Amniotic stem cell (primary cell): ENCODE results near the gene ANKRD40.
"Not testable (repeated sequence)": the region's sequence is repeated elsewhere in the genome, so short reads cannot be mapped to it uniquely, and the experiment has no call there.

Experiments used
- DNase-seq: peaks from one replicate; lab custom pipeline; 2025; lab: John Stamatoyannopoulos, UW

Gene ANKRD40

DNA sequence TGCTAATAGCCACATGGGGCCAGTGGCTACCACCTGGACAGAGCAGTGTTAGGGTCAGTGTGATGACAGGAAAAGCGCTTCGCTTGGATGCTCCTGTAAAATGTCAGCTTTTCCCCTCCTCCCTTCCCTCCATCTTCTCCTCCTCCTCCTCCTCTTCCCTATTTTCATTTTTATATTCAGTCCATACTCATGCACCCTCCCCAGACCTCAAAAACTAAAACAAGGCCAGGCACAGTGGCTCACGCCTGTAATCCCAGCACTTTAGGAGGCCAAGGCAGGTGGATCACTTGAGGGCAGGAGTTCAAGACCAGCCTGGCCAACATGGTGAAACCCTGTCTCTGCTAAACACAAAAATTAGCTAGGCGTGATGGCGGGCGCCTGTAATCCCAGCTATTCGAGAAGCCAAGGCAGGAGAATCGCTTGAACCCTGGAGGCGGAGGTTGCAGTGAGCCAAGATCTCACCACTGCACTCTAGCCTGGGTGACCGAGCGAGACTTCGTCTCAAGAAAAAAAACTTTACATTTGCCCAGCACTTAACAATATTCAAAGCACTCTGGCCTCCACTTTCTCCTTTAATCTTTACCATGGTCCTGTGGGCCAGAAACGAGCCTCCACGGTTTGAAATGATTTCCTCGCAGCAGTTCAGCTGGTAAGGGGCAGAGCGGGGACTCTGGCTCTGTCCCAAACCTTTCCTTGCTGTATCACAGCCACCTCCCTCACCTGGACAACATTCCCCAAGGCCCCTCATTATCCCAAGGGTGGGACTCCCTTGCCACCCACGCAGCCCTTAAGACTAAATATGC is 21.8 kb downstream of the ANKRD40 start:
- no peak for DNase-seq

GRCh38 chr17:50685334-50685665 is 22.4 kb downstream of the ANKRD40 start:
- DNase-seq = no peak

DNA sequence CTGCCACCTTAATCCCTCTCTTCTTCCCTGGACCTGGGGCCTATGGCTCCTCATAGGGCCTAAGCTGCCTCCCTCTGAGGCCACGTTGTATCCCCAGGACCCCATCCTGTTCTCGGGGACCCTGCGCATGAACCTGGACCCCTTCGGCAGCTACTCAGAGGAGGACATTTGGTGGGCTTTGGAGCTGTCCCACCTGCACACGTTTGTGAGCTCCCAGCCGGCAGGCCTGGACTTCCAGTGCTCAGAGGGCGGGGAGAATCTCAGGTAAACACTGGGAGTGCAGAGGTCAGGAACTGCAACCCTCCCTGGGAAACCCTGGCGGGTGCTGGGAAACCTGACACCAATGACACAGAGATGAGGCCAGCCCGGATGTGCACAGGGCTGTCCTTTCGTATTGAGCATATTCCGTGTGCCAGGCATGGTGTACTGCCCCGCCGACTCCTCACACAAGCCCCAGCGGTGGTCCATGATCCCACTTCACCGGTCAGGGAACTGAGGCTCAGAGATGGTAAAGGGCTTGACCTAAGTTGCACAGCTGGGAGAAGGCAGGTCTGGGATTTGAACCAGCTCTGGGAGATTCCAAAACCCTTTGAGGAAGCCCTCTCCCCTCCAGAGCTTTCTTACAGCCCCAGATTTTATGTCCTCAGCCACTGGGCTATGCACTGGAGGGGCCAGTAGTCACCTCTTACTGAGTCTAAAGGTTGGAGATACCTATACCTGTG is 22.9 kb downstream of the ANKRD40 start:
- DNase-seq = no peak

GRCh38 chr17:50684288-50684611 is 23.5 kb downstream of the ANKRD40 start:
- DNase-seq = no peak

DNA sequence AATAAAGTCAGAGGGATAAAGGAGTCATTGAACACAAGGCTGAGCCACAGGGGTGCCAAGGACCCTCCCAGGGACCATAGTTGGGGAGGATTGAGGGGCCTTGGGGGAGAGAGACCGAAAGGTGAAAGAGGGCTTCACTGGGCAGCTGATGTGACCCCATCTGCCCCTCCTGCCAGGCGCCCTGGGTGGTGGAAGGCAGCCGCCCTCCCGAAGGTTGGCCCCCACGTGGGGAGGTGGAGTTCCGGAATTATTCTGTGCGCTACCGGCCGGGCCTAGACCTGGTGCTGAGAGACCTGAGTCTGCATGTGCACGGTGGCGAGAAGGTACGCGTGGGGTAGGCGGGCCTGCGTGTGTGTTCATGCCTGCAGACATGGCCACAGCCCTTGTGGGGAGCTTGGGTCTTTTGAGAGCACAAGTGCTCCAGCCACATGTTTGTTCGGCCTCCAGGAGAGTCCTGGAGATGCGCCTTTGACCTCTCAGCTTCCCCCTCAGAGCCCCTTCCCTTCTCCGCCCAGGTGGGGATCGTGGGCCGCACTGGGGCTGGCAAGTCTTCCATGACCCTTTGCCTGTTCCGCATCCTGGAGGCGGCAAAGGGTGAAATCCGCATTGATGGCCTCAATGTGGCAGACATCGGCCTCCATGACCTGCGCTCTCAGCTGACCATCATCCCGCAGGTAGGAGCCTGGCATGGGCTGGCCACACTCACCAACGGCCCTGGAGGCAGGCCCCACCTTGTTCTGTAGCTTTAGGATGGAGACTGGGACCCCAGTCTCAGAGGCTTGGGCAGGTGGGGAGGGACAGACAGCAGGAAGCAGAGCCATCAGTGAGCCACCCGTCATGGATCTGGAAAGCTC is 24.1 kb downstream of the ANKRD40 start:
- DNase-seq = no peak

DNA sequence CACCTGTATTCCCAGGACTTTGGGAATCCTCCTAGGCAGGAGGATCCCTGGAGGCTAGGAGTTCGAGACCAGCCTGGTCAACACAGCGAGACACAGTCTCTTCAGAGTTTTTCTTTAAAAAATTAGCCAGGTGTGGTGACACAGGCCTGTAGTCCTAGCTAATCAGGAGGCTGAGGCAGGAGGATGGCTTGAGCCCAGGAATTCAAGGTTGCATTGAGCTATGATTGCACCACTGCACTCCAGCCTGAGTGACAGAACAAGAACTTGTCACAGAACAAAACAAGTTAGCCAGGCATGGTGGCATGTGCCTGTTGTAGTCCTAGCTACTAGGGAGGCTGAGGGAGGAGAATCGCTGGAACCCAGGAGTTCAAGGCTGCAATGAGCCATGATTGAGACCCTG is 24.8 kb downstream of the ANKRD40 start:
- no peak for DNase-seq

DNA sequence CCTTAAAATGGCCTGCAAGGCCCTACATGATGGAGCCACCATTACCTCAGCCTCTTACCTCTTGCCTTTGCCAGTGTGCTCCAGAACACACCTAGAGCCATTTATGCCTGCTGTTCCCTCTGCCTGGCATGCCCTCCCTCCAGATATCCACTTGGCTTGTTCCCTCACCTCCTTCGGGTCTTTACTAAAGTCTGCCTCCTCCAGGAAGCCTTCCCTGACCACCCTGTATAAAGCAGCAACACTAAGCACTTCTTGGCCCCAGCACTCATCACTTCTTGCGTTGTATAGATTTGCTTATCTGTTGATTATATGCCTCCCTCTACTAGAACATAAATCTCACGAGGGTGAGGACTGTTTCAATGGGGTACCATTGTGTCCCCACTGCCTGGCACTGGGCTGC is 25.3 kb downstream of the ANKRD40 start:
- DNase-seq = no peak

- DNase-seq = peak; percentile 76
These were observed 26.2 kb downstream of the ANKRD40 start for GRCh38 chr17:50681263-50682200.

DNA sequence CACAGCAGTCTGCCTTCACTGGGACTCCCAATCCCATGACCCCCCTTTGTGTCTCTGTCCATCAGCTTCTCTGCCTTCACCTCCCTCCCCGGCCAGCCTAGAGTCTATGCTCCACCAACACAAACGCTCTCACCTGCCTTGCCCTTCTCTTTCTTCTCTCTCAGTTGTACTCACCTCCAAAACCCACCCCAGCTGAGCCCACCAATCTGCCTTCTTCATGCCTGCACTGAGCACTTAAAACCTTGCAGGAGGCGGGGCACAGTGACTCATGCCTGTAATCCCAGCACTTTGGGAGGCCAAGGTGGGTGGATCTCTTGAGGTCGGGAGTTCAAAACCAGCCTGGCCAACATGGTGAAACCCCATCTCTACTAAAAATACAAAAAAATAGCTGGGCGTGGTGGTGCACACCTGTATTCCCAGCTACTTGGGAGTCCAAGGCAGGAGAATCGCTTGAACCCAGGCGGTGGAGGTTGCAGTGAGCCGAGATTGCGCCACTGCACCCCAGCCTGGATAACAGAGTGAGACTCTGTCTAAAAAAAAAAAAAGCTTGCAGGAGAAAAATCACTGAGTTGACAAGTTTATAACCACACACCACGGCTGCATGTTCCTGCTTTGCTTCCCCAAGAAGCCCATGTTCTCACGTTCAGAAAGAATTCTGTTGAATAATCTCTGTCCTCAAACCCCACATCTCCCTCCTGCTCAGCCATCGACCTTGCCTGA is 27.0 kb downstream of the ANKRD40 start:
- DNase-seq = not testable (repeated sequence)

DNA sequence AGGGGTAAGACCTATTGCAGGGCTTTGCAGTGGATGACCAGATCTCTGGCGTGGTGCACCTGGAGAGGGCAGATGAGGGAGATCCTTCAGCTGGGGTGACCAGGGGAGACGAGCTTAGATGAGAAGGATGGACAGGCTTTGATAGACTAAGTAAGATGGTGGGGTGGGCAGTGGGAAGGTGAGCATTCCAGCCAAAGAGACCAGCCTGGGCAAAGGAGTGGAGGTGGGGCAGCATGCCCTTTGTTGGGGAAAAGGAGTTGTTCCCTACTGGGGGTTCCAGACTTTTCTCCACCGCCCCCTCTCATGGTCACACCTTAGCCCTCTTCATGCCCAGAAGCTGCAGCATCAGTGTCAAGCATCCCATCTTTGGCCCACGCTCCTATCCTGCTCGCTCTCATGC is 27.6 kb downstream of the ANKRD40 start:
- no peak for DNase-seq

GRCh38 chr17:50679008-50679544 is 28.6 kb downstream of the ANKRD40 start:
- no peak for DNase-seq

DNA sequence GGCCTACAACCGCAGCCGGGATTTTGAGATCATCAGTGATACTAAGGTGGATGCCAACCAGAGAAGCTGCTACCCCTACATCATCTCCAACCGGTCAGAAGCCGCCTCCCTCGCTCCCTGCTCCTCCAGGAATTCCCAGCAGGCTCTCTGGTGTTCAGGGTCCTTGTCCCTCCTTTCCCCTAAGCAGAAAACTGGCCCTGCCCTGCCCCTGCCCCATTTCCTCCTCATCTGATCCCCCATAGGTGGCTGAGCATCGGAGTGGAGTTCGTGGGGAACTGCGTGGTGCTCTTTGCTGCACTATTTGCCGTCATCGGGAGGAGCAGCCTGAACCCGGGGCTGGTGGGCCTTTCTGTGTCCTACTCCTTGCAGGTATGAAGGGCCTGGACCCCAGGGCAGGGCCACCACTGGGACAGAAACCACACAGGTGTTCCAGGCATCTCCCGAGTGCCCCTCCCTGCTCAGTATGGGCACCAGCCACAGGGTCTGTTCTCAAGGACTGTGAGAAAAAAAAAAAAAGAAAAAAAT is 29.8 kb downstream of the ANKRD40 start:
- DNase-seq = no peak

DNA sequence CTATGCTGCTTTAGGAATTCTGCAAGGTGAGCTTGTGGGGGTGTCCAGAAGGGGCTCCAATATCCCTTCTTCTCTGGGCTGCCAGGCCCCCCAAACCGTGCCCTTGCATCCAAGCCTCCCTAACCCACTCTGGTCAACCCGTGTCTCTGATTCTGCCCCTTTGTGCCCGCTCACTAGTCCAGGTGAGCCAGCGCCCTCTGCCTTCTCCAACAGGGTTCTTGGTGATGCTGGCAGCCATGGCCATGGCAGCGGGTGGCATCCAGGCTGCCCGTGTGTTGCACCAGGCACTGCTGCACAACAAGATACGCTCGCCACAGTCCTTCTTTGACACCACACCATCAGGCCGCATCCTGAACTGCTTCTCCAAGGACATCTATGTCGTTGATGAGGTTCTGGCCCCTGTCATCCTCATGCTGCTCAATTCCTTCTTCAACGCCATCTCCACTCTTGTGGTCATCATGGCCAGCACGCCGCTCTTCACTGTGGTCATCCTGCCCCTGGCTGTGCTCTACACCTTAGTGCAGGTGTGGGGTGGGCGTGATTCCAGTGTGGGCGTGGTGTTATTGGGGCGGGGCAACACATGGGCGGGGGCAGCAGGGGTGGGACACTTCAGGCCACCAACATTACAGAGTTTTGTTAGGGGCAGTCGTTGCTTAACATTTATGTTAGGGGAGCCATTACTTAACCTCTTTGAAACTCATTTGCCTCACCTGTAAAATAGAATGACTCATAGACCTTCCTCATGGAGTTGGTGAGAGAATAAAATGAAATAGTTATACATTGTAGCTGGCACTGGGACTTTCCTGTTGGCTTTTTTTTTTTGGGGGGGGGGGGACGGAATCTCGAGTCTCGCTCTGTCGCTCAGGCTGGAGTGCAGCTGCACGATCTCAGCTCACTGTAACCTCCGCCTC is 31.4 kb downstream of the ANKRD40 start:
- no peak for DNase-seq

- no peak for DNase-seq
These were observed 32.1 kb downstream of the ANKRD40 start for GRCh38 chr17:50675627-50676026.

- no peak for DNase-seq
These were observed 32.5 kb downstream of the ANKRD40 start for GRCh38 chr17:50675190-50675589.

DNA sequence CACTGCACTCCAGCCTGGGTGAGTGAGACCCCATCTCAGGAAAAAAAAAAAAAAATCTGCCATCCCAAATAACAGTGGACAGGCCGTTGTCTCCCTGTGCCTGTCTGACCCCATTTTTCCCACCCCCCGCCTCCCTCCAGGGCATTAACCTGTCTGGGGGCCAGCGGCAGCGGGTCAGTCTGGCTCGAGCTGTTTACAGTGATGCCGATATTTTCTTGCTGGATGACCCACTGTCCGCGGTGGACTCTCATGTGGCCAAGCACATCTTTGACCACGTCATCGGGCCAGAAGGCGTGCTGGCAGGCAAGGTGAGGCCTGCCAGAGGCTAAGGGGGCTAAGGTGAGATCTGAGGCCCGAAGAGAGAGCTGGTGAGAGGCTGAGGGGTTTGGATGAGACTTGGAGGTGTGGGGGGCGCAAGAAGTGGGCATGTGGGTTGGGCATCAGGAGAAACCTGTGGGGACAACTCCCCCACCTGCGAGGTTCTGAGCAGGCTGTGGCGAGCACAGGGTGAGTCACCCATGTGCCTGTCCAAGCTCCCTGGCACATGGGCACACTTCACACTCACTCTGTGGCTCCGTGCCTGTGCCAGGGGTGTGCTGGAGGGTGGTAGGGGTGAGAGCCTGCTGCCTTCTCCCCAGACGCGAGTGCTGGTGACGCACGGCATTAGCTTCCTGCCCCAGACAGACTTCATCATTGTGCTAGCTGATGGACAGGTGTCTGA is 34.7 kb downstream of the ANKRD40 start:
- DNase-seq = no peak

- DNase-seq = no peak
These were observed 35.6 kb downstream of the ANKRD40 start for GRCh38 chr17:50672071-50672470.

GRCh38 chr17:50668838-50669581 is 38.7 kb downstream of the ANKRD40 start:
- DNase-seq = no peak
